ENCODE results near the gene MYPN. TPM values are rescaled to one million over a fixed set of nuclear protein-coding genes. Genes with fewer than 3 reads are reported as not detected.

MYPN gene
- total RNA-seq, 1 experiment from 2014 or later, result not detected

- Histone ChIP-seq H4K5ac (ENCODE audit: insufficient read length, low read depth, low read length) (no peak overlapping the region), H2BK120ac (ENCODE audit: low read depth, low read length, poor library complexity, severe bottlenecking) (no peak overlapping the region), H3K4ac (ENCODE audit: low read depth, low read length) (no peak overlapping the region), H3K9me3 (ENCODE audit: control insufficient read depth, low read depth, low read length) (no peaks in the 10 kb centered on the region), H2BK12ac (ENCODE audit: insufficient read length, low read depth, low read length) (no peak overlapping the region), H3K23ac (ENCODE audit: insufficient read length, low read depth, low read length) (no peak overlapping the region), H3K27ac (ENCODE audit: insufficient read length, low read depth, low read length) (no peak overlapping the region), H3K56ac (ENCODE audit: insufficient read length, low read depth, low read length) (no peak overlapping the region), H3K23me2 (ENCODE audit: insufficient read length, low read depth, low read length, poor library complexity, severe bottlenecking) (peaks cover 3% of the 10 kb centered on the region), H3K14ac (ENCODE audit: insufficient read depth, low read length) (no peak overlapping the region), H2AFZ (ENCODE audit: low read length) (no peak overlapping the region), H3K79me1 (ENCODE audit: insufficient read depth, low read depth, low read length, poor library complexity, severe bottlenecking) (no peaks in the 10 kb centered on the region), H4K20me1 (ENCODE audit: control insufficient read depth, insufficient read depth, insufficient read length) (no peaks in the 10 kb centered on the region), H2BK20ac (ENCODE audit: low read depth, low read length, poor library complexity, severe bottlenecking) (no peak overlapping the region), H4K8ac (replicated peaks; ENCODE audit: insufficient read length, low read depth, low read length) (no peak overlapping the region), H2BK5ac (ENCODE audit: insufficient read length, low read length) (no peak overlapping the region), H3K27me3 (ENCODE audit: insufficient read depth, low read length) (no peaks in the 10 kb centered on the region), H3K79me2 (ENCODE audit: insufficient read depth, low read length) (no peaks in the 10 kb centered on the region), H2BK15ac (ENCODE audit: low read depth, low read length) (no peak overlapping the region), H4K91ac (ENCODE audit: insufficient read length, low read depth, low read length) (no peak overlapping the region), H2AK5ac (ENCODE audit: insufficient read length, low read length) (no peak overlapping the region), H3K4me2 (ENCODE audit: insufficient read depth, insufficient read length, low read length) (no peak overlapping the region), H3K18ac (ENCODE audit: insufficient read length, low read depth, low read length) (no peak overlapping the region), H3K9ac (ENCODE audit: extremely low read depth, insufficient read length, low read length) (no peak overlapping the region), H3T11ph (ENCODE audit: low read length) (no peak overlapping the region), H3K4me1 (ENCODE audit: insufficient read depth, low read length) (no peaks in the 10 kb centered on the region; the same call in 1 of the 2 replicates)
- no CpG with 5 or more reads among the region's 1 CpG for WGBS (ENCODE audit: extremely low coverage, insufficient read length, low lambda C conversion rate)
- Mint-ChIP-seq H3K4me3 (no peak overlapping the region), H3K4me1 (peaks cover 21 to 24% of the 10 kb centered on the region in 2 experiments), H3K27me3 (ENCODE audit: low read depth) (no peaks in the 10 kb centered on the region), H3K9me3 (no peaks in the 10 kb centered on the region), H3K36me3 (ENCODE audit: insufficient read depth in 1 of 3, low read depth in 3 of 3) (no peaks in the 10 kb centered on the region), H3K27ac (peak overlapping the region in 1 of 3 experiments; percentile 42; a peak in 2 of 7 replicates)
- DNase-seq, result no peak
- TF ChIP-seq CTCF (conservative IDR thresholded peaks at IDR 0.05), result peak; percentile 42; the same call in 2 of the 3 replicates
Measured at GRCh38 chr10:68082872-68083271, 26.4 kb upstream of the MYPN start.

Data from H9 (cell line).